CD4-positive, alpha-beta T cell treated with Interferon gamma for 1 hour (primary cell): ENCODE data around the gene PTN.
"Not testable (repeated sequence)": the region's sequence is repeated elsewhere in the genome, so short reads cannot be mapped to it uniquely, and the experiment has no call there.

Experiments
- DNase-seq: peaks from one replicate; pipeline ENCODE4 v3.0.0-alpha.2; 2020

PTN gene

GRCh38 chr7:137258552-137258951 is 85.0 kb downstream of the PTN start:
- no peak for DNase-seq

- no peak for DNase-seq
These were observed 88.8 kb downstream of the PTN start for GRCh38 chr7:137254766-137255165.

- no peak for DNase-seq
These were observed 97.6 kb downstream of the PTN start for GRCh38 chr7:137245890-137246289.

DNA sequence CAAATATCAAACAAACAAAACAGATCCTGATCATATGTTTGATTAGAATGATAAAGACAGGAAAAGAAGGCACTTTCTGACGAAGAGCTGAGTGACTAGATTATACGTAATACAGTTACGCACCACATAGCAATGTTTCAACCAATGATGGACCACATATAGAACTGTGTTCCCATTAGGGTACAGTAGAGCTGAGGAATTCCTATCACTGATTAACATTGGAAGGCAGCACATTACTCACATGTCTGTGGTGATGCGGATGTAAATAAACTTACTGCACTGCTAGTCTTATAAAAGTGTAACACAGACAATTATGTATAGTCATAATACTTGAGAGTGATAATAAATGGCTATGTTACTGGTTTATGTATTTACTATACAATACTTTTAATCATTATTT is 98.3 kb downstream of the PTN start:
- no peak for DNase-seq

- DNase-seq, result no peak
These were observed 99.8 kb downstream of the PTN start for GRCh38 chr7:137243741-137244140.

DNA sequence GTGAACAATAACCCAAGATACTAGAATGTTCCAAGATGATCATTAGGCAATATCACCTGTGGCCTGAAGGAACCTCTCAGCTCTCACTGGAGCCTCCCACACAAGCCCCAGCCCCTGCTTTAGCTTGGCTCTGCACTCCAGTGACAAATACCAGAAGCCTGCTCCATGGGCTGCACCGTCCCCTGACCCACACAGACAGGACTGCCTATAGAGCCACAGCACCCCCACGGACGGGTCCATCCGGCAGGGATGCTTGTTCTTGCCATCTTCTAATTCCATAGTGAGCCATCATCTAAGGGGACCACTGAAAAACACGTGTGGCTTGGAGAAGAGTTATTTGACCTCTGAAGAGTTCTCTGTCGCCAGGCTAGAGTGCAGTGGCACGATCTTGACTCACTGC is 100.9 kb downstream of the PTN start:
- no peak for DNase-seq

DNA sequence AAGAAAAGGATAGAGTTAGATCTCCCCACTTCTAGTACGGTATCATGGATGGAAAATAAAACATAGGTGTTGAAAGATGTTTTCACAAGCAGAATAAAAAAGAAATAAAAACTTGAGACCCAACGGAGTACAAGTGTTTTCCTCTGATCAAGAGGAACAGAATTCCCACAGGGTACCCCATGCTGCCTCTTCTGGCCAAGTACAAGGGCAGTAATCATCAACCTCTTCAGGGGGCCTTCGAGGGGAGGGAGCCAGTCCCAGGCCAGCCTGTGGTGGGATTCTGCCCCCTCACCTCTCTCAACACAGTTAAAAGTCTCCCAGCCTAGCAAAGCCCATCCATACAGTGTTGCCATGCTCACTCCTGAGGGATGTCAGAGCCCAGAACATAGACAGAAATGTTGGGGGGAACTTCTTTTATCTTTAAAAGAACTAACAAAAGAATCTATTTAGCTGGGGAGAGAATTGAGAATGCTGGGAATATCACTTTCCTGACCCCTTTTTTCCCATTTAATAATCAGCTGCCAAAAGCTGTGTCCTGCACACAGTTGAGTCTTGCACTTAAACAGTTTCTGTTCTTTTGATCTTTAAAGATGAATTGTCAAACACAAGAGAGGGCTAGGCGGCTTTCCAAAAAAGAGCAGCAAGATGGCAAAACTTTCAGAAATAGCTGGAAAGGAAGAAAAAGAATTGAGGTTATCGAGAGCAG is 101.7 kb downstream of the PTN start:
- no peak for DNase-seq

DNA sequence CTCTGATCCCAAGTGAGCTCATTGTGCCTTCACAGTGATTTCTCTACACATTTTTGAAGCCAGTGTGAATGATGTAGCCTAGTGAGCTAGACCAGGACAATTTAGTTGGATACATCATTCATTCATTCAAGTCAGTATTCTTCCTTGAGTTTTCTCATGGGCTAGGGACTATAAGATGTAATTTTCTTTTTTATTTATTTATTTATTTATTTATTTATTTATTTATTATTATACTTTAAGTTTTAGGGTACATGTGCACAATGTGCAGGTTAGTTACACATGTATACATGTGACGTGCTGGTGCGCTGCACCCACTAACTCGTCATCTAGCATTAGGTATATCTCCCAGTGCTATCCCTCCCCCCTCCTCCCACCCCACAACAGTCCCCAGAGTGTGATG is 104.3 kb downstream of the PTN start:
- DNase-seq, result not testable (repeated sequence)

- DNase-seq, result no peak
These were observed 108.1 kb downstream of the PTN start for GRCh38 chr7:137235434-137235833.

GRCh38 chr7:137231167-137231566 is 112.4 kb downstream of the PTN start:
- DNase-seq, result no peak

DNA sequence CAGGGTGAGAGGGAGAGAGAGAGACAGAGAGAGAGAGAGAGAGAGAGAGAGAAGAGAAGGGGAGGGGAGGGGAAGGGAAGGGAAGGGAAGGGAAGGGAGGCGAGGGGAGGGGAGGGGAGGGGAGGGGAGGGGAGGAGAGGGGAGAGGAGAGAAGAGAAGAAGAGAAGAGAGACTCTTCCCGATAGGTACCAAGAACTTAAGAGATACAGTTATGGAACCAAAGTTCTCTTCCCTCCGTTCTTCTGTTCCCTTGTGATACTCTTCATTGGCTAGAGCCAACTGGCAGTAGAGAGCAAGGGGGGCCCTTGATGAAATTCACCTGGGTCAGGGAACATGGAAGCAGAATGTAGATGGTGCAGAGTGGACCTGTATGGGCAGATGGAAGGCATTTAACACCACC is 122.1 kb downstream of the PTN start:
- no peak for DNase-seq

DNA sequence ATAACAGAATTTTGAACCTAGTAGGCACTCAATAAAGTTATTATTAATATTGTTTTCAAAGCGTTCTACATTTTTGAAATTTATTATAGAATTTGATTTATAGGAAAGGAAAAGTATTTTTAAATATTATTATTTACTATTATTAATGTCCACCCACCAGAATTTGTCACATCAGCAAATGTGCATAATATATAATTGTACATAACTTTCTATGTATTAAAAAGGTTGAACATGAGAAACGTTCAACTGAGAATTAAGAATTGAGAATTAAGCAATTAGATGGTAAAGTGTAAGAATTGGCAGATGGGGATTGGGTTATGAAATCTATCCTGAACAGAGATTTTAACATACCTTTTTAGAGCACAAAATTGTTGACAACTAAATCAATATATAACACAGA is 129.8 kb downstream of the PTN start:
- DNase-seq, result no peak

DNA sequence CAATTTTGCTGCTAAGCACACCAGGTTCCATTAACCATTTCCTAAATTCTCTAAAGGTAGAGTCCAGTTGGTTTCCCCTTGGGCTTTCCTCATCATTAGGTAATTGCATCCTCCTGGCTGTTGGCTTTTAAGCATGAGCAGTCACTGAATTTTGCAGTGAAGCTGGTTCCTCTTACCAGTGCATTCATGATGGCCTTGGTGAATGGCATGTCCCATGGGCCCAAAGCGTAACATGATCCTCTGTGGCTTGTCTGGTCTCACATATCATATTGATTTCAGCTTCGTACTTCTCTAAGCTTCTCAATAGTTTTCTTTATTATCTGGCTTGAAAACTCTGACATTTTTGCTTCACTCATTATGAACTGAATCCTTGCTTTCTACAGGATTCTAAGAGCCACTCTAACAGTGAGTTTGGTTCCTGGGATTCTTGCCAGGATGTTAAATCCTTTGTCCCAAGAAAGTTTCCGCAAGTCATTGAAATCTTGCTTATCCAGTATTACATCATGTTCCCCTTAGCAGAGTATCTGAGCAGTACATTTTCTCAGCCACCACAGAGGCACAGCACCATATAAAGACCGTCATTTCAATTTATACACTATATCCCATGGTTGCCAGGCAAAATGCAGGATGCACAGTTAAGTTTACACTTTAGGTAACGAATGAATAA is 134.2 kb downstream of the PTN start:
- DNase-seq, result no peak

GRCh38 chr7:137206770-137207169 is 136.8 kb downstream of the PTN start:
- no peak for DNase-seq

DNA sequence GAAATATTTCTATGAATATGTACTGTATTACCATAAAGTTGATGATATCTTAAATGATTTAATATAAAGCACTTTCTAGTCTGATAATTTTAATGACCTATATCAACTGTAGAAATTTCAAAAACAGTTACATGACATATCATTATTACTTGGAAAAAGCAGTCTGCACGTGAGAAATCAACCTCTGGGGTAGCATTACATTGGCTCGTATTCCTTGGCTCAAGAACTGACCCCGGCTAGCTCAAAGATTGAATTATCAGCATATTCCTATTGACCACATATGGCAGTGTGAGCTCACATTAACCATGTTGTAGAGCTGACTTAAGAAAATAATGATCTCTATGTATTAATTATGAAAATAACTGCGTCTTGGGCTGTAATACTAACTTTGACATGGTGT is 139.3 kb downstream of the PTN start:
- DNase-seq, result no peak

GRCh38 chr7:137203351-137203750 is 140.2 kb downstream of the PTN start:
- no peak for DNase-seq

DNA sequence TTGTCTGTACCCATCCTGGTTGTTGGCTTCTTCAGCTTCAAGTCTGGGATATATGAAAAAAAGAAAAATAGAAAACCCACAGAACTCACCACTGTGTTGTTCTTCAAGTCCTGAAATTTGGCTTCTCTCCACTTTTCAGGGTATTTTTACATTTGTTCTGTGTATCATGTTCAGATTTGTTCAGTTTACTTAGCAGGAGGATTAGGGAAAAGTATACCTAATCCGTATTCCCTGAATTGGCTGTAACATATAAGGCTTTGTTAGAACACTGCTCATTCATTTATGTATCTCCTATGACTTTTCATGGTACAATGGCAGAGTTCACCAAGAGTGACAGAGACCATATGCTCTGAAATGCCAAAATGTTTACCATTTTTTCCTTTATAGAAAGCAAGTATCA is 146.9 kb downstream of the PTN start:
- no peak for DNase-seq

DNA sequence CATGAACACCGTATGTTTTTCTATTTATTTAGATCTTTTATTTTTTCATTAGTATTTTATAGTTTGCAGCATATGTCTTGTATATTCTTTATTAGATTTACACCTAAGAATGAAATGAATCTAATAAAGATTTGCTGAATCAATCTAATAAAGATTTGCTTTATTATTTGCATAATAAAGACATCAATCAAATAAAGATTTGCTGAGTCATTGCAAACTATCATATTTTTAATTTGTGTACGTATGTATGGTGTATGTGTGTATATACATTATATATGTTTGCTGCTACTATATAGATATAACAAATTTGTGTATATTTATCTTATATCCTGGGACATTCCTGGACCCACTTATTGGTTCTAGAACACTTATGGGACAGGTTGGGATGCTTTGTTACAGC is 147.5 kb downstream of the PTN start:
- no peak for DNase-seq

GRCh38 chr7:137181619-137182018 is 161.9 kb downstream of the PTN start:
- not testable (repeated sequence) for DNase-seq
